ENCODE data around the gene KRTAP27-1. TPM values are rescaled to one million over a fixed set of nuclear protein-coding genes. Genes with fewer than 3 reads are reported as not detected.

The KRTAP27-1 gene
- total and polyA plus RNA-seq, 8 donors = not detected

- intact Hi-C loops (cut with DNase I) = loop anchor here in 1 of 3 donors (10.0 kb wide), 1 partner anchor 744 kb away; no protein-coding TSS in a partner anchor
- ATAC-seq (peak; percentile 56 to 77 (median 68)), DNase-seq (peak in 3 of 6 donors; percentile 17 to 65 (median 57)), FAIRE-seq (peak; percentile 17)
- Histone ChIP-seq H3K27me3 (no peaks in the 10 kb centered on the region), H3K36me3 (no peaks in the 10 kb centered on the region), H3K4me1 (no peaks in the 10 kb centered on the region), H3K9me3 (no peaks in the 10 kb centered on the region), H3K27ac (no peak overlapping the region), H3K4me3 (no peak overlapping the region)
- peak; percentile 62 to 89 (median 79) for TF ChIP-seq CTCF (IDR thresholded peaks at IDR 0.05)
- 78 to 79% methylated on average over 2 of the region's 2 CpGs for WGBS, 2 donors
These were observed 3.5 kb upstream of the KRTAP27-1 start for GRCh38 chr21:30340714-30341573.

GRCh38 chr21:30338717-30339116 is 1.2 kb upstream of the KRTAP27-1 start:
- no peak for TF ChIP-seq CTCF (IDR thresholded peaks at IDR 0.05)
- ATAC-seq = no peak
- FAIRE-seq = no peak
- Histone ChIP-seq H3K27ac (no peak overlapping the region), H3K36me3 (no peaks in the 10 kb centered on the region), H3K9me3 (no peaks in the 10 kb centered on the region), H3K4me3 (no peak overlapping the region), H3K27me3 (no peaks in the 10 kb centered on the region), H3K4me1 (no peaks in the 10 kb centered on the region)
- WGBS, 2 donors = 90 to 91% methylated on average over 4 of the region's 4 CpGs
- no peak for DNase-seq
- intact Hi-C loops (cut with DNase I) = loop anchor here in 1 of 3 donors (10.0 kb wide), 1 partner anchor 746 kb away; no protein-coding TSS in a partner anchor

GRCh38 chr21:30337772-30338171 is 278 bp upstream of the KRTAP27-1 start:
- DNase-seq (no peak), ATAC-seq (no peak), FAIRE-seq (no peak)
- H3K4me3 ChIP-seq = no peak overlapping the region
- no peak for TF ChIP-seq CTCF (IDR thresholded peaks at IDR 0.05)
- H3K36me3 ChIP-seq = no peaks in the 10 kb centered on the region
- no peaks in the 10 kb centered on the region for H3K4me1 ChIP-seq
- no peaks in the 10 kb centered on the region for H3K9me3 ChIP-seq
- no peak overlapping the region for H3K27ac ChIP-seq
- no peaks in the 10 kb centered on the region for H3K27me3 ChIP-seq
- intact Hi-C loops (cut with DNase I) = loop anchor here in 1 of 3 donors (10.0 kb wide), 1 partner anchor 747 kb away; no protein-coding TSS in a partner anchor

GRCh38 chr21:30336596-30336995 is 898 bp downstream of the KRTAP27-1 start:
- H3K36me3 ChIP-seq = no peaks in the 10 kb centered on the region
- no peak overlapping the region for H3K27ac ChIP-seq
- 63 to 65% methylated on average over 2 of the region's 2 CpGs for WGBS, 2 donors
- H3K4me3 ChIP-seq = no peak overlapping the region
- intact Hi-C loops (cut with DNase I) = loop anchor here in 1 of 3 donors (10.0 kb wide), 1 partner anchor 748 kb away; no protein-coding TSS in a partner anchor
- FAIRE-seq (no peak), DNase-seq (no peak), ATAC-seq (no peak)
- no peaks in the 10 kb centered on the region for H3K4me1 ChIP-seq
- no peak for TF ChIP-seq CTCF (IDR thresholded peaks at IDR 0.05)
- no peaks in the 10 kb centered on the region for H3K9me3 ChIP-seq
- no peaks in the 10 kb centered on the region for H3K27me3 ChIP-seq

- Histone ChIP-seq H3K4me3 (no peak overlapping the region), H3K4me1 (no peaks in the 10 kb centered on the region), H3K36me3 (no peaks in the 10 kb centered on the region), H3K9me3 (no peaks in the 10 kb centered on the region), H3K27me3 (no peaks in the 10 kb centered on the region), H3K27ac (no peak overlapping the region)
- intact Hi-C loops (cut with DNase I) = loop anchor here in 1 of 3 donors (10.0 kb wide), 1 partner anchor 751 kb away; no protein-coding TSS in a partner anchor
- DNase-seq (no peak), ATAC-seq (no peak), FAIRE-seq (no peak)
- no peak for TF ChIP-seq CTCF (IDR thresholded peaks at IDR 0.05)
- WGBS, 2 donors = 78 to 81% methylated on average over 3 of the region's 3 CpGs
These were observed 3.8 kb downstream of the KRTAP27-1 start for GRCh38 chr21:30333736-30334135.
